Endodermal cell (in vitro differentiated cells): ENCODE data around the gene OR7G1. TPM values are rescaled to one million over a fixed set of nuclear protein-coding genes. Genes with fewer than 3 reads are reported as not detected.

Experiments used
- DNase-seq: peaks from one replicate; pipeline ENCODE4 v3.0.0-alpha.2; 2017
- H3K27ac ChIP-seq: 2 replicates; pipeline ENCODE4 v1.5.1; 2013; ENCODE audit warnings: mild to moderate bottlenecking, low read depth, low read length, moderate library complexity
- H3K27me3 ChIP-seq: 2 replicates; pipeline ENCODE4 v1.6.1; 2013; ENCODE audit warnings: mild to moderate bottlenecking, low read length, moderate library complexity; ENCODE audit not compliant: insufficient read depth, control insufficient read depth, poor library complexity, severe bottlenecking
- H3K36me3 ChIP-seq: 2 replicates; pipeline ENCODE4 v1.7.0; 2013; ENCODE audit warnings: mild to moderate bottlenecking, low read length, moderate library complexity; ENCODE audit not compliant: control insufficient read depth, insufficient read depth
- H3K4me1 ChIP-seq: one replicate; pipeline ENCODE4 v1.7.0; 2013; ENCODE audit warnings: low read length; ENCODE audit not compliant: control insufficient read depth, insufficient read depth
- H3K4me3 ChIP-seq: 2 replicates; pipeline ENCODE4 v1.5.1; 2013; ENCODE audit warnings: mild to moderate bottlenecking, low read length, moderate library complexity
- H3K9ac ChIP-seq: 2 replicates; pipeline ENCODE4 v1.6.1; 2013; ENCODE audit warnings: mild to moderate bottlenecking, low read length, moderate library complexity; ENCODE audit not compliant: poor library complexity, severe bottlenecking; ENCODE audit errors: extremely low read depth
- H3K9me3 ChIP-seq: 2 replicates; pipeline ENCODE4 v1.6.1; 2013; ENCODE audit warnings: mild to moderate bottlenecking, low read length, moderate library complexity; ENCODE audit not compliant: control insufficient read depth
- H3K27ac Mint-ChIP-seq: 2 replicates; pipeline ENCODE4 v1.8.0; 2020; ENCODE audit warnings: mixed read lengths
- H3K27me3 Mint-ChIP-seq: 2 replicates; pipeline ENCODE4 v1.8.0; 2021; ENCODE audit warnings: mild to moderate bottlenecking, mixed read lengths; ENCODE audit not compliant: insufficient read depth
- H3K36me3 Mint-ChIP-seq: 2 replicates; pipeline ENCODE4 v1.8.0; 2020; ENCODE audit warnings: low read depth, mixed read lengths
- H3K4me1 Mint-ChIP-seq: 2 replicates; pipeline ENCODE4 v1.8.0; 2020; ENCODE audit warnings: mixed read lengths
- H3K4me3 Mint-ChIP-seq: 2 replicates; pipeline ENCODE4 v1.8.0; 2020; ENCODE audit warnings: mild to moderate bottlenecking, moderate library complexity, mixed read lengths
- H3K9me3 Mint-ChIP-seq: 2 replicates; pipeline ENCODE4 v1.8.0; 2020; ENCODE audit warnings: mild to moderate bottlenecking, mixed read lengths
- CTCF ChIP-seq: fragments of 200-600 bp; sonication (generic); conservative IDR thresholded peaks from 2 replicates; pipeline ENCODE4 v1.5.0; 2021; ENCODE audit warnings: antibody characterized with exemption, mild to moderate bottlenecking
- WGBS, 2 experiments: methylation state at CpG; one replicate each; pipeline versions ENCODE4 v1.1.5 to v1.1.7; 2013; ENCODE audit warnings: missing lambda C conversion rate in 2 of 2, mixed read lengths in 1 of 2; ENCODE audit not compliant: insufficient coverage in 1 of 2, insufficient read length in 1 of 2; 5-methylcytosine and 5-hydroxymethylcytosine counted together
- total RNA-seq, 2 donors: library from RNA; stranded (reverse); fragmentation: NEBNext Ultra II Directional in 1 of 2; extraction: Animal tissue kit (Norgen Biotek cat#: 25700) in 1 of 2; gene quantifications; 2 replicates in 1 of 2; 3 replicates in 1 of 2; pipeline ENCODE4 v1.2.1, GENCODE V29; 2021

The OR7G1 gene
- total RNA-seq, 2 donors from 2014 or later = not detected

DNA sequence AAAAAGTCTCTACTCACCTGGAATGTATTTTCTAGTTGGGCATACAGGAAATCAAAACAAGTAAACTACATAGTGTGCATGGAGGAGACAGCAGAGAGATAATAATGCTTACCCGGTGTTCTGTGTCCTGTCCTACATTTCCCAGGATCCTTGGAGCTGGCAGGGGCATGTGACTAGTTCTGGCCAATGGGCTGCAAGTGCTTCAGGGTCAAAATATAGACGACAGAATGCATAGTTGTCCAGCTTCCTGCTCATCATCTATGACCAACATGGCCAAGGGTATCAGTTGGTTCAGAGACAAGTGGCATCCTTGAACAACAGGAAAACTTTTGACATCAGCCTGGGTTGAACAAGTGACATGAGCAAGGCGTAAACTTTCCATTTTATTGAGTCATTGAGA is 33.1 kb upstream of the OR7G1 start:
- peaks cover 94% of the 10 kb centered on the region for H3K9me3 ChIP-seq
- H3K4me1 Mint-ChIP-seq = no peaks in the 10 kb centered on the region

DNA sequence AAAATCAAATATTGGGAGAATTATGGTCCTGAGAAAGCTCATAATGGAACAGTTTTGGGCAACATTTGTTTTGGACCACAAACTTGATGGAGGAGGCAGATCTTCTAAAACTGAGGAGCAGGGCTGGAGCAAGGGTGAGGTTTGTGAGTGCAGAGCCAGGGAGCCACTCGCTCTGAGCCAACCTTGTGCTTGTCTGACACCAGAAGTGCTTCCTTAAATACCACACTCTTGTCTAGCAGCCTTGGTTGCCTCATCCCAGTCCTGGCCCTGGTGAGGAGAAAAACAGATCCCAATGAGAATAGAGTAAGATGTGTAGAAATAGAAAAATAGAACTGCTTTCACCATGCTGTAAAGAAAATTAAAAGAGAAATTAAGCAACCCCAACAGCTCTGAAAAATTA is 31.3 kb upstream of the OR7G1 start:
- no peak overlapping the region for H3K4me3 Mint-ChIP-seq
- 90% methylated on average over 1 of the region's 1 CpG; no CpG with 5 or more reads in 1 of the 2 experiments for WGBS, 2 experiments
- no peak overlapping the region for H3K27ac Mint-ChIP-seq

More for the DNA sequence above, 33.1 kb upstream of the OR7G1 start:
- no peaks in the 10 kb centered on the region for H3K4me1 ChIP-seq
- Mint-ChIP-seq H3K27me3 (no peaks in the 10 kb centered on the region), H3K4me3 (no peak overlapping the region), H3K27ac (no peak overlapping the region), H3K9me3 (peaks cover 95% of the 10 kb centered on the region), H3K36me3 (peaks cover 93% of the 10 kb centered on the region)
- H3K36me3 ChIP-seq = peaks cover 74% of the 10 kb centered on the region
- DNase-seq = no peak
- WGBS, 2 experiments = 92 to 94% methylated on average over 2 to 3 of the region's 3 CpGs
- no peak overlapping the region for H3K27ac ChIP-seq
- H3K9ac ChIP-seq = no peak overlapping the region
- no peaks in the 10 kb centered on the region for H3K27me3 ChIP-seq
- TF ChIP-seq CTCF = no peak
- peak overlapping the region; percentile 64 for H3K4me3 ChIP-seq

DNA sequence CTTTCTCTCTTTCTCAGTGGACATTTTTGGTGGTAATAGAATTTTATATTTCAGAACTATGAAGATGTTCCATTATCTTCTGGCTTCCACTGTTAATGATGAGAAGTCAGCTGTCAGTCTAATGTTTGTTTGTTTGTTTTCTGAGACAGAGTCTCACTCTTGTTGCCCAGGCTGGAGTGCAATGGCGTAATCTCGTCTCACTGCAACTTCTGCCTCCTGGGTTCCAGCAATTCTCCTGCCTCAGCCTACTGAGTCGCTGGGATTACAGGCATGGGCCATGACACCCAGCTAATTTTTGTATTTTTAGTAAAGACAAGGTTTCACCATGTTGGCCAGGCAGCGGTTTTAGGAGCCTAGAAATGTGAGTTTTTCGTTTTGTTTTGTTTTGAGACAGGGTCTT is 29.4 kb upstream of the OR7G1 start:
- Mint-ChIP-seq H3K9me3 (peaks cover 66% of the 10 kb centered on the region), H3K27ac (no peak overlapping the region), H3K36me3 (peaks cover 77% of the 10 kb centered on the region), H3K4me1 (peaks cover 3% of the 10 kb centered on the region), H3K27me3 (no peaks in the 10 kb centered on the region), H3K4me3 (no peak overlapping the region)
- Histone ChIP-seq H3K9ac (no peak overlapping the region), H3K4me3 (peak overlapping the region; percentile 60), H3K4me1 (no peaks in the 10 kb centered on the region), H3K27me3 (no peaks in the 10 kb centered on the region), H3K9me3 (peaks cover 73% of the 10 kb centered on the region), H3K27ac (no peak overlapping the region), H3K36me3 (peaks cover 67% of the 10 kb centered on the region)
- TF ChIP-seq CTCF = no peak
- DNase-seq = no peak
- 97 to 100% methylated on average over 4 to 5 of the region's 5 CpGs for WGBS, 2 experiments

More for the DNA sequence above, 31.3 kb upstream of the OR7G1 start:
- Mint-ChIP-seq H3K9me3 (peaks cover 86% of the 10 kb centered on the region), H3K36me3 (peaks cover 90% of the 10 kb centered on the region), H3K4me1 (peaks cover 3% of the 10 kb centered on the region), H3K27me3 (no peaks in the 10 kb centered on the region)
- peaks cover 74% of the 10 kb centered on the region for H3K36me3 ChIP-seq
- H3K4me3 ChIP-seq = no peak overlapping the region
- H3K27ac ChIP-seq = no peak overlapping the region
- no peaks in the 10 kb centered on the region for H3K27me3 ChIP-seq
- no peaks in the 10 kb centered on the region for H3K4me1 ChIP-seq
- no peak for TF ChIP-seq CTCF
- H3K9ac ChIP-seq = no peak overlapping the region
- H3K9me3 ChIP-seq = peaks cover 92% of the 10 kb centered on the region
- DNase-seq = no peak
